Measurements from ENCODE around the gene DMD. TPM values are rescaled to one million over a fixed set of nuclear protein-coding genes. Genes with fewer than 3 reads are reported as not detected.
"Not testable (repeated sequence)": the region's sequence is repeated elsewhere in the genome, so short reads cannot be mapped to it uniquely, and the experiment has no call there.

Gene DMD
- polyA plus RNA-seq, 1 donor from 2014 or later, result 3.1 TPM

GRCh38 chrX:31497086-31497485 is 1714.3 kb downstream of the DMD start:
- peaks cover 0 to 1% (median 0%) of the 10 kb centered on the region in 3 donors for H3K9me3 Mint-ChIP-seq
- peaks cover 3% of the 10 kb centered on the region for H3K36me3 Mint-ChIP-seq
- peaks cover 0 to 1% (median 0%) of the 10 kb centered on the region in 3 donors for H3K4me1 Mint-ChIP-seq
- peaks cover 2% of the 10 kb centered on the region for H3K27me3 Mint-ChIP-seq
- no peak overlapping the region for H3K27ac Mint-ChIP-seq
- no peak overlapping the region for H3K4me3 Mint-ChIP-seq

GRCh38 chrX:31487951-31488350 is 1723.4 kb downstream of the DMD start:
- peaks cover 2% of the 10 kb centered on the region for H3K27me3 Mint-ChIP-seq
- no peaks in the 10 kb centered on the region for H3K4me1 Mint-ChIP-seq
- H3K4me3 Mint-ChIP-seq, result no peak overlapping the region

GRCh38 chrX:31483336-31483735 is 1728.0 kb downstream of the DMD start:
- Mint-ChIP-seq H3K4me1 (no peaks in the 10 kb centered on the region), H3K27ac (no peak overlapping the region)

More at GRCh38 chrX:31487951-31488350, 1723.4 kb downstream of the DMD start:
- no peaks in the 10 kb centered on the region for H3K36me3 Mint-ChIP-seq
- peaks cover 0 to 4% (median 1%) of the 10 kb centered on the region in 3 donors for H3K9me3 Mint-ChIP-seq
- H3K27ac Mint-ChIP-seq, result no peak overlapping the region

GRCh38 chrX:31480696-31481095 is 1730.7 kb downstream of the DMD start:
- no peaks in the 10 kb centered on the region for H3K36me3 Mint-ChIP-seq
- H3K4me1 Mint-ChIP-seq, result no peaks in the 10 kb centered on the region
- peaks cover 2 to 4% (median 3%) of the 10 kb centered on the region in 3 donors for H3K9me3 Mint-ChIP-seq
- H3K27me3 Mint-ChIP-seq, result peaks cover 1% of the 10 kb centered on the region
- no peak overlapping the region for H3K4me3 Mint-ChIP-seq
- no peak overlapping the region for H3K27ac Mint-ChIP-seq

More at GRCh38 chrX:31483336-31483735, 1728.0 kb downstream of the DMD start:
- Mint-ChIP-seq H3K27me3 (no peaks in the 10 kb centered on the region), H3K9me3 (peaks cover 0 to 4% (median 3%) of the 10 kb centered on the region in 3 donors), H3K36me3 (no peaks in the 10 kb centered on the region), H3K4me3 (no peak overlapping the region)

- Mint-ChIP-seq H3K4me1 (no peaks in the 10 kb centered on the region), H3K27ac (no peak overlapping the region), H3K4me3 (no peak overlapping the region), H3K36me3 (no peaks in the 10 kb centered on the region), H3K27me3 (no peaks in the 10 kb centered on the region), H3K9me3 (peaks cover 0 to 7% (median 0%) of the 10 kb centered on the region in 3 donors)
These were observed 1740.1 kb downstream of the DMD start for GRCh38 chrX:31471229-31471628.

DNA sequence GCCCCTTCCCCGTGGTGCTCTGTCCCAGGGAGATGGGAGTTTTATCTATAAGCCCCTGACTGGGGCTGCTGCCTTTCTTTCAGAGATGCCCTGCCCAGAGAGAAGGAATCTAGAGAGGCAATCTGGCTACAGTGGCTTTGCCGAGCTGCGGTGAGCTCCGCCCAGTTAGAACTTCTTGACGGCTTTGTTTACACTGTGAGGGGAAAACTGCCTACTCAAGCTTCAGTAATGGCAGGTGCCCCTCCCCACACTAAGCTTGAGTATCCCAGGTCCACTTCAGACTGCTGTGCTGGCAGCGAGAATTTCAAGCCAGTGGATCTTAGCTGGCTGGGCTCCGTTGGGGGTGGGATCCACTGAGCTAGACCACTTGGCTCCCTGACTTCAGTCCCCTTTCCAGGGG is 1740.6 kb downstream of the DMD start:
- H3K36me3 Mint-ChIP-seq, H3K4me3 Mint-ChIP-seq, H3K27ac Mint-ChIP-seq, H3K27me3 Mint-ChIP-seq, H3K4me1 Mint-ChIP-seq, H3K9me3 Mint-ChIP-seq: not testable (repeated sequence)

- Mint-ChIP-seq H3K36me3 (no peaks in the 10 kb centered on the region), H3K27me3 (peaks cover 2% of the 10 kb centered on the region), H3K27ac (no peak overlapping the region), H3K4me3 (no peak overlapping the region), H3K4me1 (no peaks in the 10 kb centered on the region), H3K9me3 (peaks cover 0 to 5% (median 3%) of the 10 kb centered on the region in 3 donors)
These were observed 1746.9 kb downstream of the DMD start for GRCh38 chrX:31464306-31464915.

DNA sequence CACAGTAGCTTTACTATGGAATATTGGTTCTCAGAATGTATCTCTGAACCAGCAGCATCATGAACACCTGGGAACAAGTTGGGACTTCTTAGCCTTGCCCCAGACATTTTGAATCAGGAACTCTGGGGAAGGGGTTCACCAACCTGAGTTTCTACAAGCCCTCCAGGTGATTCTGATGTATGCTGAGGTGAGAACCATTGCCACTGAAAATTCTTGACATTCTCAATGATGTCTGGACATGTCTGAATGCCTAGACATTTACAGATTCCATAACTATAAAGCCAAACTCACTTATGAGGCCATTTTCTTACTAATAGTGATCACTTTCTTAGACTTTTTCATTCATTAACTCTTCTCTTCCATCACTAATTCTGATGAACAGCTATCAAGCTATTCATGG is 1750.1 kb downstream of the DMD start:
- H3K36me3 Mint-ChIP-seq, result no peaks in the 10 kb centered on the region
- no peak overlapping the region for H3K4me3 Mint-ChIP-seq
- no peak overlapping the region for H3K27ac Mint-ChIP-seq
- no peaks in the 10 kb centered on the region for H3K4me1 Mint-ChIP-seq
- H3K9me3 Mint-ChIP-seq, result peaks cover 0 to 3% (median 0%) of the 10 kb centered on the region in 3 donors
- peaks cover 2% of the 10 kb centered on the region for H3K27me3 Mint-ChIP-seq

- Mint-ChIP-seq H3K4me1 (no peaks in the 10 kb centered on the region), H3K27ac (no peak overlapping the region)
These were observed 1752.0 kb downstream of the DMD start for GRCh38 chrX:31459361-31459760.

GRCh38 chrX:31449965-31450364 is 1761.4 kb downstream of the DMD start:
- Mint-ChIP-seq H3K4me3 (no peak overlapping the region), H3K27ac (no peak overlapping the region), H3K27me3 (peaks cover 1% of the 10 kb centered on the region), H3K36me3 (peaks cover 1% of the 10 kb centered on the region), H3K4me1 (no peaks in the 10 kb centered on the region), H3K9me3 (no peaks in the 10 kb centered on the region)

More at GRCh38 chrX:31459361-31459760, 1752.0 kb downstream of the DMD start:
- Mint-ChIP-seq H3K27me3 (peaks cover 3% of the 10 kb centered on the region), H3K4me3 (no peak overlapping the region), H3K9me3 (no peaks in the 10 kb centered on the region), H3K36me3 (no peaks in the 10 kb centered on the region)

- H3K27ac Mint-ChIP-seq, result no peak overlapping the region
- peaks cover 1% of the 10 kb centered on the region for H3K36me3 Mint-ChIP-seq
- H3K4me3 Mint-ChIP-seq, result no peak overlapping the region
- H3K27me3 Mint-ChIP-seq, result no peaks in the 10 kb centered on the region
- no peaks in the 10 kb centered on the region for H3K9me3 Mint-ChIP-seq
- no peaks in the 10 kb centered on the region for H3K4me1 Mint-ChIP-seq
These were observed 1762.3 kb downstream of the DMD start for GRCh38 chrX:31449081-31449480.

GRCh38 chrX:31445542-31445941 is 1765.8 kb downstream of the DMD start:
- Mint-ChIP-seq H3K4me1 (no peaks in the 10 kb centered on the region), H3K27me3 (no peaks in the 10 kb centered on the region), H3K27ac (no peak overlapping the region), H3K4me3 (no peak overlapping the region), H3K9me3 (no peaks in the 10 kb centered on the region), H3K36me3 (peaks cover 1% of the 10 kb centered on the region)

- Mint-ChIP-seq H3K27ac (no peak overlapping the region), H3K27me3 (no peaks in the 10 kb centered on the region)
These were observed 1767.7 kb downstream of the DMD start for GRCh38 chrX:31443654-31444053.

GRCh38 chrX:31440546-31440945 is 1770.8 kb downstream of the DMD start:
- Mint-ChIP-seq H3K27ac (no peak overlapping the region), H3K9me3 (no peaks in the 10 kb centered on the region), H3K4me3 (no peak overlapping the region), H3K36me3 (no peaks in the 10 kb centered on the region), H3K27me3 (no peaks in the 10 kb centered on the region), H3K4me1 (no peaks in the 10 kb centered on the region)

More at GRCh38 chrX:31443654-31444053, 1767.7 kb downstream of the DMD start:
- Mint-ChIP-seq H3K36me3 (peaks cover 1% of the 10 kb centered on the region), H3K9me3 (no peaks in the 10 kb centered on the region), H3K4me1 (no peaks in the 10 kb centered on the region), H3K4me3 (no peak overlapping the region)

DNA sequence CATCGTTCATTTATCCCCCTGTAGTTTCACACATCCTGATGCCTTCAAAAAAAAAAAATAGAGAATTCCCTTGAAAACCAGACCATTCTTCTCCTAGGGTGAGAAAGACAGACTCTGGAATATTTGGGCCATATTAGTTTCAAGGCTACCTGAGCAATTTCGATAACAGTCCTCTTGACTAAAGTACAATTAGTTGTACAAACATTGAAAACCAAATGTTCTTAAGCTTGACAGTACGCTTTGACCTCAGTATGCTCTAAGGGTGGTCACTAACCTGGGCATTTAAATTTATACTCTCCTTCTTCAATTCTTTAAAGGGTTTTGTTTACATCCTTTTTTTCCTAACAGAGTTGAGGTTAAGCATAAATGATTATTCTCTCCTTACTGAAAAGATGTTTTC is 1774.9 kb downstream of the DMD start:
- no peaks in the 10 kb centered on the region for H3K36me3 Mint-ChIP-seq
- H3K27me3 Mint-ChIP-seq, result no peaks in the 10 kb centered on the region
- H3K27ac Mint-ChIP-seq, result no peak overlapping the region
- no peak overlapping the region for H3K4me3 Mint-ChIP-seq
- H3K4me1 Mint-ChIP-seq, result no peaks in the 10 kb centered on the region
- peaks cover 0 to 3% (median 0%) of the 10 kb centered on the region in 3 donors for H3K9me3 Mint-ChIP-seq

DNA sequence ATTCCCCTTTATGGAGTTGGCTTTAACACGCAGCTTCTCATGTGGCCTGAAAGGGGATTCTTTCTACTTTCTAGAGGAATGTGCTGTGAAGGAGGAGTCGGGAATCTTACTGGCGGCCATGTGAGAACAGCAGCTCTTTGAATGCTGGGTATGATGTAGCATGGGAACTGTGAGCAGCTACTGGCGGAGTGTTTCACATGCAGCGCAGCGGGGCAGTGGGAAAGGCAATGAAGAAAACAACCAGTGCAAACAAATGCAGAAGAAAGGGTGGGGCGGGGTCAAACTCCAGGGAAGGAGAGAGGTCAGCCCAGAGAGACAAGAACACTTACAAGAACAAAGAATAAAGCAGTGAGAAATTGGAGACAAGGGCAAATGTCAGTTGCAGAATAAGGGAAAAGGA is 1775.8 kb downstream of the DMD start:
- H3K4me1 Mint-ChIP-seq, result no peaks in the 10 kb centered on the region
- H3K27me3 Mint-ChIP-seq, result no peaks in the 10 kb centered on the region
- H3K9me3 Mint-ChIP-seq, result peaks cover 0 to 3% (median 0%) of the 10 kb centered on the region in 3 donors
- no peak overlapping the region for H3K27ac Mint-ChIP-seq
- no peaks in the 10 kb centered on the region for H3K36me3 Mint-ChIP-seq
- peak overlapping the region in 2 of 4 donors; percentile 14 to 43 for H3K4me3 Mint-ChIP-seq
